HCT116 (cell line): Measurements from ENCODE around the gene GRK6. TPM values are rescaled to one million over a fixed set of nuclear protein-coding genes. Genes with fewer than 3 reads are reported as not detected.

ENCODE experiments used
- ATAC-seq: fragments of 200-7000 bp; cut with Tn5 transposase; 2 replicates; pipeline ENCODE4 v1.9.1; 2020; ENCODE audit warnings: mild to moderate bottlenecking, moderate library complexity
- BruUV-seq: library from RNA; stranded (reverse); fragments of 400-500 nt; replicated peaks from 2 replicates; lab custom pipeline; 2021; lab: Mats Ljungman, UMichigan
- CTCF ChIA-PET: fragments of 300-600 bp; sonication (Branson Sonifier 250); formaldehyde crosslinking; loops from one replicate; lab custom pipeline; 2021; ENCODE audit warnings: antibody characterized with exemption; lab: Charles Lee
- POLR2A ChIA-PET: fragments of 300-600, 350-600 bp; sonication (Branson Sonifier 250); formaldehyde crosslinking; loops from one replicate; lab custom pipeline; 2021; ENCODE audit warnings: antibody characterized with exemption; lab: Charles Lee
- RAD21 ChIA-PET, 2 experiments: fragments of 300-600 bp; sonication (Branson Sonifier 250); formaldehyde crosslinking; loops; one replicate each; lab custom pipeline; 2023; ENCODE audit warnings: low total read pairs in 2 of 2; ENCODE audit not compliant: uncharacterized antibody in 2 of 2, unreplicated experiment in 2 of 2, low non-redundant PET in 1 of 2; lab: Charles Lee
- DNase-seq: peaks from one replicate; pipeline ENCODE4 v3.0.0-alpha.2; 2010; ENCODE audit warnings: low read depth, low spot score
- H2AFZ ChIP-seq: fragments of 200-600 bp; shearing (Covaris generic), sonication (generic); 2 replicates; pipeline ENCODE4 v1.6.1; 2017; ENCODE audit warnings: low read depth, mixed run types, mixed read lengths, antibody characterized with exemption, low read length; ENCODE audit not compliant: poor library complexity, severe bottlenecking
- H3K27ac ChIP-seq: 2 replicates; pipeline ENCODE4 v1.5.1; 2012; ENCODE audit warnings: low read depth, low read length
- H3K27me3 ChIP-seq: fragments of 200-600 bp; sonication (generic); 2 replicates; pipeline ENCODE4 v1.6.1; 2016; ENCODE audit warnings: mixed run types, low read length, mixed read lengths; ENCODE audit not compliant: insufficient read depth
- H3K36me3 ChIP-seq, 2 experiments: fragments of 200-500 bp in 1 of 2; fragments of 200-600 bp in 1 of 2; sonication (Bioruptor generic) in 1 of 2; sonication (generic) in 1 of 2; 2 replicates each; pipeline versions ENCODE4 v1.5.1 to v1.6.1; 2014 to 2016; ENCODE audit warnings: low read length in 2 of 2, inconsistent platforms in 1 of 2, mixed read lengths in 1 of 2, mixed run types in 1 of 2; ENCODE audit not compliant: insufficient read depth in 2 of 2, control insufficient read depth in 1 of 2
- H3K4me1 ChIP-seq, 2 experiments: fragments of 200-600 bp in 1 of 2; sonication (generic) in 1 of 2; 2 replicates each; pipeline versions ENCODE4 v1.5.1 to v1.6.1; 2012 to 2017; ENCODE audit warnings: low read length in 2 of 2, inconsistent platforms in 1 of 2, mild to moderate bottlenecking in 1 of 2, mixed read lengths in 1 of 2, mixed run types in 1 of 2, moderate library complexity in 1 of 2; ENCODE audit not compliant: insufficient read depth in 2 of 2, control insufficient read depth in 1 of 2
- H3K4me2 ChIP-seq: fragments of 200-600 bp; sonication (generic); 2 replicates; pipeline ENCODE4 v1.6.1; 2017; ENCODE audit warnings: mixed run types, low read length, mixed read lengths
- H3K4me3 ChIP-seq, 2 experiments: fragments of 200-600 bp in 1 of 2; sonication (generic) in 1 of 2; replicated peaks in 1 of 2; 2 replicates each; pipeline ENCODE4 v1.5.1; 2011 to 2016; ENCODE audit warnings: low read length in 2 of 2, control low read depth in 1 of 2, low read depth in 1 of 2, mild to moderate bottlenecking in 1 of 2, mixed read lengths in 1 of 2, mixed run types in 1 of 2
- H3K79me2 ChIP-seq: fragments of 200-600 bp; sonication (generic); 2 replicates; pipeline ENCODE4 v1.6.1; 2017; ENCODE audit warnings: mild to moderate bottlenecking, mixed run types, low read length, moderate library complexity, mixed read lengths; ENCODE audit not compliant: insufficient read depth
- H3K9ac ChIP-seq: fragments of 200-600 bp; sonication (generic); 2 replicates; pipeline ENCODE4 v1.6.1; 2016; ENCODE audit warnings: low read length, mixed read lengths
- H3K9me2 ChIP-seq: fragments of 200-600 bp; sonication (generic), shearing (Covaris generic); 2 replicates; pipeline ENCODE4 v1.6.1; 2017; ENCODE audit warnings: mixed run types, mild to moderate bottlenecking, moderate library complexity; ENCODE audit not compliant: insufficient read depth
- H3K9me3 ChIP-seq, 2 experiments: fragments of 200-500 bp in 1 of 2; fragments of 200-600 bp in 1 of 2; sonication (Bioruptor generic) in 1 of 2; sonication (generic) in 1 of 2; 2 replicates each; pipeline ENCODE4 v1.6.1; 2014 to 2017; ENCODE audit warnings: low read length in 2 of 2, mixed read lengths in 2 of 2, inconsistent platforms in 1 of 2, low read depth in 1 of 2, mild to moderate bottlenecking in 1 of 2, mixed run types in 1 of 2, moderate library complexity in 1 of 2; ENCODE audit not compliant: control insufficient read depth in 1 of 2, insufficient read depth in 1 of 2
- H4K20me1 ChIP-seq: fragments of 200-600 bp; sonication (generic), shearing (Covaris generic); 2 replicates; pipeline ENCODE4 v1.6.1; 2017; ENCODE audit warnings: mixed run types, mild to moderate bottlenecking, moderate library complexity; ENCODE audit not compliant: insufficient read depth
- CEBPB ChIP-seq: IDR thresholded peaks from 2 replicates; pipeline ENCODE4 v1.6.1; 2012; ENCODE audit warnings: low read depth
- EGR1 ChIP-seq: IDR thresholded peaks from 2 replicates; pipeline ENCODE4 v1.6.1; 2012; ENCODE audit warnings: low read depth
- ELF1 ChIP-seq: IDR thresholded peaks from 2 replicates; pipeline ENCODE4 v1.6.1; 2012; ENCODE audit warnings: low read depth, borderline replicate concordance
- EZH2 ChIP-seq: fragments of 200-600 bp; sonication (generic); IDR thresholded peaks from 2 replicates; pipeline ENCODE4 v1.6.1; 2017; ENCODE audit warnings: antibody characterized with exemption, mixed run types
- JUND ChIP-seq: IDR thresholded peaks from 2 replicates; pipeline ENCODE4 v1.6.1; 2012
- POLR2A ChIP-seq: IDR thresholded peaks from 2 replicates; pipeline ENCODE4 v1.7.0; 2011; ENCODE audit warnings: borderline replicate concordance; ENCODE audit not compliant: insufficient read depth, insufficient read length; ENCODE audit errors: extremely low read depth
- POLR2AphosphoS5 ChIP-seq: IDR thresholded peaks from 2 replicates; pipeline ENCODE4 v1.6.1; 2011; ENCODE audit warnings: mild to moderate bottlenecking, low read depth, low read length, moderate library complexity
- SP1 ChIP-seq: IDR thresholded peaks from 2 replicates; pipeline ENCODE4 v1.6.1; 2012; ENCODE audit warnings: low read depth
- SRF ChIP-seq: IDR thresholded peaks from 2 replicates; pipeline ENCODE4 v1.6.1; 2012; ENCODE audit warnings: low read depth
- TCF7L2 ChIP-seq: IDR thresholded peaks from 2 replicates; pipeline ENCODE4 v1.7.0; 2011; ENCODE audit warnings: borderline replicate concordance, inconsistent platforms; ENCODE audit not compliant: insufficient read depth, insufficient read length; ENCODE audit errors: extremely low read depth
- YY1 ChIP-seq: IDR thresholded peaks from 2 replicates; pipeline ENCODE4 v1.6.1; 2011; ENCODE audit warnings: low read length, low read depth, moderate library complexity, mild to moderate bottlenecking; ENCODE audit not compliant: insufficient replicate concordance; ENCODE audit errors: extremely low read depth
- ZFX ChIP-seq: fragments of 450-650 bp; IDR thresholded peaks from 2 replicates; pipeline ENCODE4 v1.6.1; 2017
- ZNF274 ChIP-seq: fragments of 200-500 bp; sonication (Bioruptor generic); IDR thresholded peaks from 2 replicates; pipeline ENCODE4 v1.6.1; 2014; ENCODE audit warnings: mild to moderate bottlenecking, low read depth, low read length, inconsistent platforms
- intact Hi-C: fragments of 100-400 bp; cut with micrococcal nuclease; formaldehyde crosslinking; loops from 2 replicates; pipeline ENCODE4 v1.10.0; 2022
- total RNA-seq: library from RNA; stranded (reverse); gene quantifications from one replicate; pipeline ENCODE4 v1.2.1, GENCODE V29; 2021; ENCODE audit not compliant: unreplicated experiment
- TF ChIP-seq, protein P1 (sequence below): IDR thresholded peaks from 2 replicates; pipeline ENCODE4 v1.6.1; 2011; ENCODE audit warnings: mild to moderate bottlenecking, low read length, moderate library complexity; ENCODE audit not compliant: insufficient replicate concordance; ENCODE audit errors: extremely low read depth
- TF ChIP-seq, protein P2 (sequence below): IDR thresholded peaks from 2 replicates; pipeline ENCODE4 v1.6.1; 2012; ENCODE audit warnings: low read depth
- TF ChIP-seq, protein P3 (sequence below), 3 experiments: fragments of 200-600 bp in 1 of 3; sonication (generic) in 1 of 3; IDR thresholded peaks in 2 of 3; conservative IDR thresholded peaks in 1 of 3; 2 replicates each; pipeline ENCODE4 v1.5.1; 2012 to 2017; ENCODE audit warnings: low read depth in 2 of 3, low read length in 2 of 3, antibody characterized with exemption in 1 of 3, borderline replicate concordance in 1 of 3, control low read depth in 1 of 3, mild to moderate bottlenecking in 1 of 3, mixed read lengths in 1 of 3, mixed run types in 1 of 3, moderate library complexity in 1 of 3; ENCODE audit not compliant: insufficient read depth in 1 of 3

Gene GRK6
- total RNA-seq, 1 experiment from 2014 or later: 89.3 TPM

DNA sequence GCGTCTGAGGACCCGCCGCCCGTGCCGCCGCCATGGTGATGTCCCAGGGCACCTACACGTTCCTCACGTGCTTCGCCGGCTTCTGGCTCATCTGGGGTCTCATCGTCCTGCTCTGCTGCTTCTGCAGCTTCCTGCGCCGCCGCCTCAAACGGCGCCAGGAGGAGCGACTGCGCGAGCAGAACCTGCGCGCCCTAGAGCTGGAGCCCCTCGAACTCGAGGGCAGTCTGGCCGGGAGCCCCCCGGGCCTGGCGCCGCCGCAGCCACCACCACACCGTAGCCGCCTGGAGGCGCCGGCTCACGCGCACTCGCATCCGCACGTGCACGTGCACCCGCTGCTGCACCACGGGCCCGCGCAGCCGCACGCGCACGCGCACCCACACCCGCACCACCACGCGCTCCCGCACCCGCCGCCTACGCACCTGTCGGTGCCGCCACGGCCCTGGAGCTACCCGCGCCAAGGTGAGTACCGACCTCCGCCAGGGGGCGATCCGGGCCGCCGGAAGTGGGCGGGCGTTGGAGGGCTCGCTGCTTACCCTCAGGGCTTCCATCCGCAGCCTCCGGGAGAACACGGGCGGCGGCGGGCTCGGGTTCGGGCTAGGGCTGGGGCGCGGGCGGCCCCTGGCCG, 28.7 kb downstream of the GRK6 start:
- Histone ChIP-seq H3K9ac (peak overlapping the region; percentile 92), H3K36me3 (peaks cover 0 to 11% of the 10 kb centered on the region in 2 experiments; a peak in 1 of 4 replicates), H3K27me3 (no peaks in the 10 kb centered on the region), H4K20me1 (no peaks in the 10 kb centered on the region), H3K4me2 (peak overlapping the region; percentile 96), H3K9me2 (no peaks in the 10 kb centered on the region), H3K4me1 (peaks cover 18 to 53% of the 10 kb centered on the region in 2 experiments; a peak in 3 of 4 replicates), H3K27ac (peak overlapping the region; percentile 96), H2AFZ (no peak overlapping the region), H3K9me3 (no peaks in the 10 kb centered on the region), H3K79me2 (peaks cover 13% of the 10 kb centered on the region), H3K4me3 (peak overlapping the region; percentile 68 to 76)
- ChIA-PET POLR2A (interaction anchor here (0.7 to 2.3 kb wide), 8 partner anchors 9 to 104 kb away, joined by 3 to 7 read pairs (median 5); partner anchors contain the start of genes GRK6, LMAN2, PDLIM7 and PRR7), RAD21 (interaction anchor here (0.7 to 0.9 kb wide), 3 partner anchors 29 to 148 kb away, joined by 3 to 4 read pairs (median 3); partner anchors contain the start of gene GRK6 (in 1 of the 2)), CTCF (interaction anchor here (0.6 to 6.8 kb wide), 21 partner anchors 10 to 341 kb away, joined by 3 to 85 read pairs (median 6); partner anchors contain the start of genes GRK6, LMAN2, PDLIM7 and PFN3)
- intact Hi-C loops: loop anchor here (1.0 kb wide), 1 partner anchor 51 kb away; no protein-coding TSS in a partner anchor
- no TSS peak for BruUV-seq
- TF ChIP-seq SRF (no peak), ZFX (peak; percentile 70; the same call in 1 of the 2 replicates), TCF7L2 (peak; percentile 52), ZNF274 (no peak), SP1 (no peak), YY1 (peak; percentile 71), JUND (no peak), CEBPB (no peak), EZH2 (no peak), POLR2A (no peak), ELF1 (no peak), EGR1 (no peak), POLR2AphosphoS5 (peak; percentile 61)
- TF ChIP-seq, protein P1, sequence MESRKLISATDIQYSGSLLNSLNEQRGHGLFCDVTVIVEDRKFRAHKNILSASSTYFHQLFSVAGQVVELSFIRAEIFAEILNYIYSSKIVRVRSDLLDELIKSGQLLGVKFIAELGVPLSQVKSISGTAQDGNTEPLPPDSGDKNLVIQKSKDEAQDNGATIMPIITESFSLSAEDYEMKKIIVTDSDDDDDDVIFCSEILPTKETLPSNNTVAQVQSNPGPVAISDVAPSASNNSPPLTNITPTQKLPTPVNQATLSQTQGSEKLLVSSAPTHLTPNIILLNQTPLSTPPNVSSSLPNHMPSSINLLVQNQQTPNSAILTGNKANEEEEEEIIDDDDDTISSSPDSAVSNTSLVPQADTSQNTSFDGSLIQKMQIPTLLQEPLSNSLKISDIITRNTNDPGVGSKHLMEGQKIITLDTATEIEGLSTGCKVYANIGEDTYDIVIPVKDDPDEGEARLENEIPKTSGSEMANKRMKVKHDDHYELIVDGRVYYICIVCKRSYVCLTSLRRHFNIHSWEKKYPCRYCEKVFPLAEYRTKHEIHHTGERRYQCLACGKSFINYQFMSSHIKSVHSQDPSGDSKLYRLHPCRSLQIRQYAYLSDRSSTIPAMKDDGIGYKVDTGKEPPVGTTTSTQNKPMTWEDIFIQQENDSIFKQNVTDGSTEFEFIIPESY: peak; percentile 52
- TF ChIP-seq, protein P2, sequence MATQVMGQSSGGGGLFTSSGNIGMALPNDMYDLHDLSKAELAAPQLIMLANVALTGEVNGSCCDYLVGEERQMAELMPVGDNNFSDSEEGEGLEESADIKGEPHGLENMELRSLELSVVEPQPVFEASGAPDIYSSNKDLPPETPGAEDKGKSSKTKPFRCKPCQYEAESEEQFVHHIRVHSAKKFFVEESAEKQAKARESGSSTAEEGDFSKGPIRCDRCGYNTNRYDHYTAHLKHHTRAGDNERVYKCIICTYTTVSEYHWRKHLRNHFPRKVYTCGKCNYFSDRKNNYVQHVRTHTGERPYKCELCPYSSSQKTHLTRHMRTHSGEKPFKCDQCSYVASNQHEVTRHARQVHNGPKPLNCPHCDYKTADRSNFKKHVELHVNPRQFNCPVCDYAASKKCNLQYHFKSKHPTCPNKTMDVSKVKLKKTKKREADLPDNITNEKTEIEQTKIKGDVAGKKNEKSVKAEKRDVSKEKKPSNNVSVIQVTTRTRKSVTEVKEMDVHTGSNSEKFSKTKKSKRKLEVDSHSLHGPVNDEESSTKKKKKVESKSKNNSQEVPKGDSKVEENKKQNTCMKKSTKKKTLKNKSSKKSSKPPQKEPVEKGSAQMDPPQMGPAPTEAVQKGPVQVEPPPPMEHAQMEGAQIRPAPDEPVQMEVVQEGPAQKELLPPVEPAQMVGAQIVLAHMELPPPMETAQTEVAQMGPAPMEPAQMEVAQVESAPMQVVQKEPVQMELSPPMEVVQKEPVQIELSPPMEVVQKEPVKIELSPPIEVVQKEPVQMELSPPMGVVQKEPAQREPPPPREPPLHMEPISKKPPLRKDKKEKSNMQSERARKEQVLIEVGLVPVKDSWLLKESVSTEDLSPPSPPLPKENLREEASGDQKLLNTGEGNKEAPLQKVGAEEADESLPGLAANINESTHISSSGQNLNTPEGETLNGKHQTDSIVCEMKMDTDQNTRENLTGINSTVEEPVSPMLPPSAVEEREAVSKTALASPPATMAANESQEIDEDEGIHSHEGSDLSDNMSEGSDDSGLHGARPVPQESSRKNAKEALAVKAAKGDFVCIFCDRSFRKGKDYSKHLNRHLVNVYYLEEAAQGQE: no peak
- TF ChIP-seq, protein P3, sequence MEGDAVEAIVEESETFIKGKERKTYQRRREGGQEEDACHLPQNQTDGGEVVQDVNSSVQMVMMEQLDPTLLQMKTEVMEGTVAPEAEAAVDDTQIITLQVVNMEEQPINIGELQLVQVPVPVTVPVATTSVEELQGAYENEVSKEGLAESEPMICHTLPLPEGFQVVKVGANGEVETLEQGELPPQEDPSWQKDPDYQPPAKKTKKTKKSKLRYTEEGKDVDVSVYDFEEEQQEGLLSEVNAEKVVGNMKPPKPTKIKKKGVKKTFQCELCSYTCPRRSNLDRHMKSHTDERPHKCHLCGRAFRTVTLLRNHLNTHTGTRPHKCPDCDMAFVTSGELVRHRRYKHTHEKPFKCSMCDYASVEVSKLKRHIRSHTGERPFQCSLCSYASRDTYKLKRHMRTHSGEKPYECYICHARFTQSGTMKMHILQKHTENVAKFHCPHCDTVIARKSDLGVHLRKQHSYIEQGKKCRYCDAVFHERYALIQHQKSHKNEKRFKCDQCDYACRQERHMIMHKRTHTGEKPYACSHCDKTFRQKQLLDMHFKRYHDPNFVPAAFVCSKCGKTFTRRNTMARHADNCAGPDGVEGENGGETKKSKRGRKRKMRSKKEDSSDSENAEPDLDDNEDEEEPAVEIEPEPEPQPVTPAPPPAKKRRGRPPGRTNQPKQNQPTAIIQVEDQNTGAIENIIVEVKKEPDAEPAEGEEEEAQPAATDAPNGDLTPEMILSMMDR (IDR thresholded peaks at IDR 0.05 in 2 of 3, conservative IDR thresholded peaks at IDR 0.05 in 1 of 3; ENCODE audit: borderline replicate concordance in 1 of 3, insufficient read depth in 1 of 3, low read depth in 2 of 3, low read length in 2 of 3): peak in 2 of 3 experiments; percentile 68 to 78; a peak in 4 of 6 replicates
- DNase-seq (peak; percentile 76), ATAC-seq (peak; percentile 60)
